Measurements from ENCODE around the gene PKHD1.
"Not testable (repeated sequence)": the region's sequence is repeated elsewhere in the genome, so short reads cannot be mapped to it uniquely, and the experiment has no call there.

Gene PKHD1

GRCh38 chr6:51989789-51990188 is 97.6 kb downstream of the PKHD1 start:
- H3K4me3 ChIP-seq (ENCODE audit: low read depth, low read length), result no peak overlapping the region
- no peak for TF ChIP-seq CTCF (IDR thresholded peaks at IDR 0.05; ENCODE audit: low read depth, low read length)
- no peak for TF ChIP-seq POLR2A (IDR thresholded peaks at IDR 0.05; ENCODE audit: extremely low read depth, insufficient read length)
- TF ChIP-seq MAX (IDR thresholded peaks at IDR 0.05; ENCODE audit: low read depth, low read length), result no peak
- TF ChIP-seq MYC (IDR thresholded peaks at IDR 0.05; ENCODE audit: low read depth, low read length), result no peak
- no peak for DNase-seq (ENCODE audit: low read depth)

DNA sequence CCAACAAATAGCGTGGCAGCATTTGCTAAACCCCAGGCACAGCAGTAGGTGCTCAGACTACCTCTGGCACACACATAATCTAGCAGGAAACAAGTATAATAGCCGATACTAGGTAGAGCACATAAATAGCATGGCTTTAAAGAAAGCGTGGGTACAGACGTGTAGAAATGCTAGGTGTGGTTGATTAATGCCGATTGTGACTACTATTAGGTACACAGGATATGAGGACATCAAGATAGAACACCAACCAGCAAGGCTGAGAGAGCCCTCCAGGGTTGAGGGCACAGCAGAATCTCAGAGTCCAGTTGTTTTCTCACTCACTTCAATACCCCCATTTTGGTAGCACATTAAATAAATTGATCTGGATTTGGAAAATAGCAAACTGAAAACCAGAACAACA is 100.5 kb downstream of the PKHD1 start:
- no peak for TF ChIP-seq POLR2A (IDR thresholded peaks at IDR 0.05; ENCODE audit: extremely low read depth, insufficient read length)
- no peak for TF ChIP-seq CTCF (IDR thresholded peaks at IDR 0.05; ENCODE audit: low read depth, low read length)
- no peak for TF ChIP-seq MAX (IDR thresholded peaks at IDR 0.05; ENCODE audit: low read depth, low read length)
- no peak for TF ChIP-seq MYC (IDR thresholded peaks at IDR 0.05; ENCODE audit: low read depth, low read length)
- DNase-seq (ENCODE audit: low read depth), result no peak
- H3K4me3 ChIP-seq (ENCODE audit: low read depth, low read length), result no peak overlapping the region

DNA sequence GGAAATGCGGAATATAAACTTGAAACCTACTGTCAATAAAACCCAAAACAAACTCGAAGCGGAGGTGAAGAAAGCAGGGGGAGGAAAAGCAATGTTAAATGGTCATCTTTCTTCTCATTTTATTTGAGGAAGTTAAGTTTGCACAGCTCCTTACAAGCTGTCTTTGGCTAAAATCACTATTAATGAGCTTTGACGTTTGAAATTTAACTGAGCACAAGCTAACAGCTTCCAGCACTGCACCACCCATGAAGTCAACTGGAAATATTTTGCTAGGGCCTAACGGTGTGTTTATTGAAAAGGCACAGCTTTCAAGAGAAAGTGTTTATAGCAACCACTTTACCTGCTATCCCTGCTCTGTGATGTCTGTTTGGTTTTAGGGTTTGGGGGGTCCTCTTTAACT is 103.8 kb downstream of the PKHD1 start:
- no peak for TF ChIP-seq POLR2A (IDR thresholded peaks at IDR 0.05; ENCODE audit: extremely low read depth, insufficient read length)
- TF ChIP-seq MAX (IDR thresholded peaks at IDR 0.05; ENCODE audit: low read depth, low read length), result no peak
- no peak for TF ChIP-seq MYC (IDR thresholded peaks at IDR 0.05; ENCODE audit: low read depth, low read length)
- TF ChIP-seq CTCF (IDR thresholded peaks at IDR 0.05; ENCODE audit: low read depth, low read length), result no peak
- no peak for DNase-seq (ENCODE audit: low read depth)
- H3K4me3 ChIP-seq (ENCODE audit: low read depth, low read length), result no peak overlapping the region

- not testable (repeated sequence) for H3K4me3 ChIP-seq (ENCODE audit: low read depth, low read length)
These were observed 104.7 kb downstream of the PKHD1 start for GRCh38 chr6:51982695-51983094.

GRCh38 chr6:51976374-51976773 is 111.0 kb downstream of the PKHD1 start:
- H3K4me3 ChIP-seq (ENCODE audit: low read depth, low read length), result no peak overlapping the region
- DNase-seq (ENCODE audit: low read depth), result no peak
- TF ChIP-seq CTCF (IDR thresholded peaks at IDR 0.05; ENCODE audit: low read depth, low read length) (no peak), POLR2A (IDR thresholded peaks at IDR 0.05; ENCODE audit: extremely low read depth, insufficient read length) (no peak), MYC (IDR thresholded peaks at IDR 0.05; ENCODE audit: low read depth, low read length) (no peak), MAX (IDR thresholded peaks at IDR 0.05; ENCODE audit: low read depth, low read length) (no peak)

More at GRCh38 chr6:51982695-51983094, 104.7 kb downstream of the PKHD1 start:
- not testable (repeated sequence) for DNase-seq (ENCODE audit: low read depth)

DNA sequence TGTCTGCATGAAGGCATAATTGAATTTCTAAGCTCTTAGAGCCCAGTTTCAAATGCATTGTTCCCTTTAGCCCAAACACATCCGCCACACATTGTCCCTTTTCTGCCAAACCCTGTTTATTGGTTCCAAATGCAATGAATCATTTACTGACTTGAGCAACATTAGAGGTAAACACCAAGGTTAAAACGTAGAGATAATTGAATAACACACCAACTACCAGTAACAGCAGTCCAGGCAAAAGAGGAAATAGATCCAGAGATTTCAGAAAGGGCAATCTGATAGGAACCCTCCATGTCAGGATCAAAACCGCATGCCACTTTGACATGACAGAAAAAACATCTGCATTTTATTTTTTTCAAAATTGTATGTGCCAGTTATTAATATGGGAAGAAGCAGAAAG is 114.8 kb downstream of the PKHD1 start:
- TF ChIP-seq MAX (IDR thresholded peaks at IDR 0.05; ENCODE audit: low read depth, low read length) (no peak), MYC (IDR thresholded peaks at IDR 0.05; ENCODE audit: low read depth, low read length) (no peak), CTCF (IDR thresholded peaks at IDR 0.05; ENCODE audit: low read depth, low read length) (no peak), POLR2A (IDR thresholded peaks at IDR 0.05; ENCODE audit: extremely low read depth, insufficient read length) (no peak)
- no peak overlapping the region for H3K4me3 ChIP-seq (ENCODE audit: low read depth, low read length)
- DNase-seq (ENCODE audit: low read depth), result no peak
